ENCODE data around the gene WDR93.

DNA sequence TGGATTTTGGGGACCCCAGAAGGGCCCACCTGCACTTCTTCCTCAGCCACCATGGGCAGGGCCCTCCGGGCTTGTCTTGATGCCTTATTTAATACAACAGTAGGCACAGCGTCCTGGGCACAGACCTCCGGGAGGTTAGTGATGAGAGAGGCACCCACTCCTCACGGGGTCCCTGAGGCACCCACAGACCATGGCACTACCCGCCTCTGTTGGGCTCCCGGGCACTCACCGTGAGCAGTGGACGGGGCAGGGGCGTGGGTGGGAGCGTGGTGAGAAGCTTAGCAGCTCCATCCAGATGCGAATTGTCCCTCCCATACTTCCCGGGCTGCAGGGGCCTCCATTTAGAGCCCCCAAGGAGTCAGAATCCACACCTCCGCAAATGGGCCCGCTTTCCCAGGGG lies 85.2 kb downstream of the WDR93 start:
- TF ChIP-seq POLR2AphosphoS5 (IDR thresholded peaks at IDR 0.05; ENCODE audit: low read depth, low read length), result no peak
- no peak for TF ChIP-seq POLR2A (IDR thresholded peaks at IDR 0.05; ENCODE audit: low read depth, low read length)
